Tibial artery (tissue), 4 donors: ENCODE results near the gene ARL13B.

Source experiments
- DNase-seq, 2 donors: peaks; one replicate each; pipeline ENCODE4 v3.0.0-alpha.2; 2019
- H3K27ac ChIP-seq, 2 donors: fragments of 200-600 bp; sonication (generic) in 1 of 2; 1 replicate in 1 of 2; 2 replicates in 1 of 2; pipeline ENCODE4 v1.5.1; 2018 to 2019; ENCODE audit warnings: mild to moderate bottlenecking in 1 of 2
- H3K27me3 ChIP-seq, 2 donors: fragments of 200-600 bp; sonication (generic) in 1 of 2; one replicate each; pipeline versions ENCODE4 v1.5.1 to v1.6.0; 2016 to 2019
- H3K36me3 ChIP-seq, 3 donors: fragments of 200-600 bp; sonication (generic) in 2 of 3; one replicate each; pipeline ENCODE4 v1.5.1; 2016 to 2019; ENCODE audit warnings: mild to moderate bottlenecking in 2 of 3
- H3K4me1 ChIP-seq, 4 donors: fragments of 200-600 bp; sonication (generic) in 2 of 4; 1 replicate in 3 of 4; 2 replicates in 1 of 4; pipeline ENCODE4 v1.5.1; 2016 to 2019
- H3K4me3 ChIP-seq, 2 donors: fragments of 200-600 bp; sonication (generic) in 1 of 2; 1 replicate in 1 of 2; 2 replicates in 1 of 2; pipeline ENCODE4 v1.5.1; 2018 to 2019; ENCODE audit warnings: mild to moderate bottlenecking in 2 of 2
- H3K9me3 ChIP-seq, 3 donors: fragments of 200-600 bp; sonication (generic) in 1 of 3; one replicate each; pipeline ENCODE4 v1.5.1; 2016 to 2019
- CTCF ChIP-seq, 2 experiments: fragments of 200-600 bp in 1 of 2; fragments of 450-650 bp in 1 of 2; IDR thresholded peaks; one replicate each; pipeline ENCODE4 v1.5.1; 2017 to 2019; ENCODE audit warnings: antibody characterized with exemption in 2 of 2, mild to moderate bottlenecking in 1 of 2, moderate library complexity in 1 of 2
- intact Hi-C: fragments of 100-400 bp; cut with DNase I; formaldehyde crosslinking; loops from one replicate; pipeline ENCODE4 v1.15.0; 2023; ENCODE audit warnings: low total_unique reads

ARL13B gene

GRCh38 chr3:94083261-94083660, 103.3 kb downstream of the ARL13B start:
- Histone ChIP-seq H3K36me3 (peaks cover 13 to 33% (median 19%) of the 10 kb centered on the region in 3 donors), H3K9me3 (no peaks in the 10 kb centered on the region), H3K4me3 (no peak overlapping the region), H3K27ac (no peak overlapping the region), H3K4me1 (no peaks in the 10 kb centered on the region), H3K27me3 (no peaks in the 10 kb centered on the region)
- DNase-seq, result no peak
- intact Hi-C loops, result no loop called here
- TF ChIP-seq CTCF (IDR thresholded peaks at IDR 0.05), result no peak

- Histone ChIP-seq H3K9me3 (no peaks in the 10 kb centered on the region), H3K4me1 (no peaks in the 10 kb centered on the region), H3K36me3 (peaks cover 17 to 59% (median 18%) of the 10 kb centered on the region in 3 donors), H3K4me3 (no peak overlapping the region), H3K27me3 (no peaks in the 10 kb centered on the region), H3K27ac (no peak overlapping the region)
- TF ChIP-seq CTCF (IDR thresholded peaks at IDR 0.05), result no peak
- no peak for DNase-seq
- intact Hi-C loops, result no loop called here
Observed at GRCh38 chr3:94089126-94089525, 109.2 kb downstream of the ARL13B start.

DNA sequence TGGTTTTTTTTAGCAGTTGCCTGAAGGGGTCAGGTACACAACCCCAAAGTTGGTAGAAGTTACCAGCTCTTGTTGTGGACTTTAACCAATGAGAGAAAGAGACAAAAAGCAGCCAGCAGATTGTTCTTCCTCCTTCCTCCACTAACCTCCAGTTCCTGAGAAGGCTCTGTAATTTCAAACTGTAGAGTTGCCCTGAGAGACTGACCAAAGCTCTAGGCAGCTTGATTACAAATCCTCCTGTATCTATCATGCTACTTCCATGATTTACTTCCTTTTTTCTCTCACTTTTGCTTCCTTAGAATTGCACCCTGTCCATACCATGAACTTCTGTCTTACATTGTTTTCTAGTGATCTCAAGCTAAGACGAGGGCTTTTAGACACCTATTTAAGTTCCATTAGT, 112.1 kb downstream of the ARL13B start:
- Histone ChIP-seq H3K4me1 (no peaks in the 10 kb centered on the region), H3K4me3 (no peak overlapping the region), H3K9me3 (no peaks in the 10 kb centered on the region), H3K36me3 (peaks cover 23 to 60% (median 26%) of the 10 kb centered on the region in 3 donors), H3K27ac (no peak overlapping the region), H3K27me3 (no peaks in the 10 kb centered on the region)
- intact Hi-C loops, result no loop called here
- no peak for TF ChIP-seq CTCF (IDR thresholded peaks at IDR 0.05)
- no peak for DNase-seq

- Histone ChIP-seq H3K4me3 (no peak overlapping the region), H3K27ac (no peak overlapping the region), H3K4me1 (no peaks in the 10 kb centered on the region), H3K27me3 (no peaks in the 10 kb centered on the region), H3K36me3 (peaks cover 26 to 63% (median 26%) of the 10 kb centered on the region in 3 donors), H3K9me3 (no peaks in the 10 kb centered on the region)
- no peak for DNase-seq
- intact Hi-C loops, result no loop called here
- TF ChIP-seq CTCF (IDR thresholded peaks at IDR 0.05), result no peak
Observed at GRCh38 chr3:94093151-94093550, 113.2 kb downstream of the ARL13B start.

- intact Hi-C loops, result no loop called here
- no peak overlapping the region for H3K27ac ChIP-seq
- H3K36me3 ChIP-seq, result peaks cover 26 to 75% (median 29%) of the 10 kb centered on the region in 3 donors
Observed at GRCh38 chr3:94095111-94095510, 115.2 kb downstream of the ARL13B start.

More at GRCh38 chr3:94095111-94095510, 115.2 kb downstream of the ARL13B start:
- DNase-seq, result no peak
- no peaks in the 10 kb centered on the region for H3K27me3 ChIP-seq
- H3K4me1 ChIP-seq, result no peaks in the 10 kb centered on the region
- no peaks in the 10 kb centered on the region for H3K9me3 ChIP-seq
- no peak overlapping the region for H3K4me3 ChIP-seq
- TF ChIP-seq CTCF (IDR thresholded peaks at IDR 0.05), result no peak
